GM18508 (cell line): ENCODE data around the gene PIEZO1.
"Not testable (repeated sequence)": the region's sequence is repeated elsewhere in the genome, so short reads cannot be mapped to it uniquely, and the experiment has no call there.

ENCODE experiments used
- ATAC-seq: cut with Tn5 transposase; IDR thresholded peaks from one replicate; pipeline ENCODE4 v1.9.1; 2021; ENCODE audit warnings: moderate number of reproducible peaks; ENCODE audit not compliant: insufficient read depth, unreplicated experiment

PIEZO1 gene

GRCh38 chr16:88681084-88681680, 103.8 kb downstream of the PIEZO1 start:
- ATAC-seq = no peak

- ATAC-seq = no peak
Measured at GRCh38 chr16:88680554-88681083, 104.4 kb downstream of the PIEZO1 start.

- no peak for ATAC-seq
Measured at GRCh38 chr16:88678224-88678979, 106.6 kb downstream of the PIEZO1 start.

GRCh38 chr16:88677721-88678120, 107.3 kb downstream of the PIEZO1 start:
- no peak for ATAC-seq

GRCh38 chr16:88676502-88677242, 108.3 kb downstream of the PIEZO1 start:
- no peak for ATAC-seq

GRCh38 chr16:88673716-88674379, 111.2 kb downstream of the PIEZO1 start:
- ATAC-seq = no peak

GRCh38 chr16:88672776-88673175, 112.2 kb downstream of the PIEZO1 start:
- ATAC-seq = no peak

GRCh38 chr16:88671806-88672205, 113.2 kb downstream of the PIEZO1 start:
- ATAC-seq = no peak

- no peak for ATAC-seq
Measured at GRCh38 chr16:88669980-88670379, 115.0 kb downstream of the PIEZO1 start.

- not testable (repeated sequence) for ATAC-seq
Measured at GRCh38 chr16:88669493-88669892, 115.5 kb downstream of the PIEZO1 start.

GRCh38 chr16:88667461-88667860, 117.6 kb downstream of the PIEZO1 start:
- no peak for ATAC-seq

- no peak for ATAC-seq
Measured at GRCh38 chr16:88665570-88665969, 119.5 kb downstream of the PIEZO1 start.
